ENCODE results near the gene MEGF8.

The MEGF8 gene

GRCh38 chr19:42355896-42356295 is 30.5 kb downstream of the MEGF8 start:
- Mint-ChIP-seq H3K36me3 (peaks cover 43 to 51% of the 10 kb centered on the region in 2 donors), H3K27me3 (no peaks in the 10 kb centered on the region), H3K27ac (no peak overlapping the region), H3K4me3 (no peak overlapping the region), H3K4me1 (peaks cover 0 to 4% of the 10 kb centered on the region in 2 donors), H3K9me3 (no peaks in the 10 kb centered on the region)
- ATAC-seq (replicated peaks) (no peak), DNase-seq (no peak)

- H3K4me1 Mint-ChIP-seq, result peaks cover 4 to 5% of the 10 kb centered on the region in 2 donors
- H3K9me3 Mint-ChIP-seq, result no peaks in the 10 kb centered on the region
- DNase-seq, result no peak
- H3K27ac Mint-ChIP-seq, result no peak overlapping the region
- peaks cover 47 to 58% of the 10 kb centered on the region in 2 donors for H3K36me3 Mint-ChIP-seq
- ATAC-seq (replicated peaks), result no peak
- no peaks in the 10 kb centered on the region for H3K27me3 Mint-ChIP-seq
- no peak overlapping the region for H3K4me3 Mint-ChIP-seq
Observed at GRCh38 chr19:42356686-42357085, 31.3 kb downstream of the MEGF8 start.

GRCh38 chr19:42357290-42357689 is 31.9 kb downstream of the MEGF8 start:
- H3K27ac Mint-ChIP-seq, result no peak overlapping the region
- ATAC-seq (replicated peaks), result no peak
- H3K36me3 Mint-ChIP-seq, result peaks cover 43 to 59% of the 10 kb centered on the region in 2 donors
- H3K4me3 Mint-ChIP-seq, result no peak overlapping the region
- no peaks in the 10 kb centered on the region for H3K27me3 Mint-ChIP-seq
- H3K4me1 Mint-ChIP-seq, result peaks cover 4 to 7% of the 10 kb centered on the region in 2 donors
- H3K9me3 Mint-ChIP-seq, result no peaks in the 10 kb centered on the region
- DNase-seq, result no peak

DNA sequence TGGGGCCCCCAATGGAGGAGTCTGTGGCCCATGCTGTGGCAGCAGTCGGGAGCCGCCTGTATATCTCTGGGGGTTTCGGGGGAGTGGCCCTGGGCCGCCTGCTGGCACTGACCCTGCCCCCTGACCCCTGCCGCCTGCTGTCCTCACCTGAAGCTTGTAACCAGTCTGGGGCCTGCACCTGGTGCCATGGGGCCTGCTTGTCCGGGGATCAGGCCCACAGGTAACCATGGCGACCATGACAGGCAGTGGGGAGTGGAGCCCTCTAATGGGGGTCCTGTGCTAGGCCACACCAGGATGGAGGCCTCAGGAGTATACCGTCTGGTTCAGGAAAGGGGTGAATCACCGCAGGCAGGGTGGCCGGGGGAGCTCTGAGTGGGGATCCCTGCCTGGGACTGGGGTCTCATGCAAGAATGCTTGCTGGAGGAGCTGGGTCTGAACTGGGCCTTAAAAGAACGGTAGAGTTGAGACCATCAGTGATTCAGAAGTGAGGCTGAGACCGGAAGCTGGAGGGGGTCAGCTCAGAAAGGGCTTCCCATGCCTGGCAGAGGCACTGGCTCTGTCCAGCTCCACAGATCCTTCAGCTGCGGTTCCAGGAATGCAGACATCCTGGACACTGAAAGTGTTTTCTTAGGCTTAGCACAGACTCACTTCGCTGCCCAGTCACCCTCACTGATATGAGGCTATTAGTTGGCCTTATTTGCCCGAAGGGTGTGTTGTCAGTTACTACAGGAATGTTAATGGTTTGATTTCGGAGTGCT is 35.5 kb downstream of the MEGF8 start:
- Mint-ChIP-seq H3K27me3 (no peaks in the 10 kb centered on the region), H3K4me3 (no peak overlapping the region), H3K9me3 (peaks cover 8 to 15% of the 10 kb centered on the region in 2 donors), H3K36me3 (peaks cover 49 to 70% of the 10 kb centered on the region in 2 donors), H3K4me1 (peaks cover 23 to 34% of the 10 kb centered on the region in 2 donors), H3K27ac (peak overlapping the region; percentile 38)
- DNase-seq (no peak), ATAC-seq (replicated peaks) (no peak)

- DNase-seq (no peak), ATAC-seq (replicated peaks) (no peak)
- Mint-ChIP-seq H3K9me3 (peaks cover 8 to 15% of the 10 kb centered on the region in 2 donors), H3K27ac (peak overlapping the region; percentile 53), H3K4me1 (peaks cover 26 to 39% of the 10 kb centered on the region in 2 donors), H3K36me3 (peaks cover 47 to 67% of the 10 kb centered on the region in 2 donors), H3K27me3 (no peaks in the 10 kb centered on the region), H3K4me3 (no peak overlapping the region)
Observed at GRCh38 chr19:42361545-42361910, 36.1 kb downstream of the MEGF8 start.

GRCh38 chr19:42362342-42362741 is 36.9 kb downstream of the MEGF8 start:
- H3K36me3 Mint-ChIP-seq, result peaks cover 45 to 65% of the 10 kb centered on the region in 2 donors
- peak overlapping the region; percentile 9 for H3K27ac Mint-ChIP-seq
- DNase-seq (no peak), ATAC-seq (replicated peaks) (no peak)
- H3K4me1 Mint-ChIP-seq, result peaks cover 26 to 42% of the 10 kb centered on the region in 2 donors
- H3K9me3 Mint-ChIP-seq, result peaks cover 8 to 15% of the 10 kb centered on the region in 2 donors
- H3K27me3 Mint-ChIP-seq, result no peaks in the 10 kb centered on the region
- no peak overlapping the region for H3K4me3 Mint-ChIP-seq

GRCh38 chr19:42362891-42363440 is 37.5 kb downstream of the MEGF8 start:
- no peak for DNase-seq
- Mint-ChIP-seq H3K36me3 (peaks cover 42 to 65% of the 10 kb centered on the region in 2 donors), H3K4me1 (peaks cover 31 to 42% of the 10 kb centered on the region in 2 donors), H3K4me3 (no peak overlapping the region), H3K27ac (peak overlapping the region; percentile 73), H3K27me3 (no peaks in the 10 kb centered on the region), H3K9me3 (peaks cover 8 to 15% of the 10 kb centered on the region in 2 donors)
- ATAC-seq (replicated peaks), result no peak

GRCh38 chr19:42363614-42364346 is 38.3 kb downstream of the MEGF8 start:
- peak overlapping the region in 1 of 2 donors; percentile 9 for H3K4me3 Mint-ChIP-seq
- peaks cover 31 to 47% of the 10 kb centered on the region in 2 donors for H3K4me1 Mint-ChIP-seq
- H3K9me3 Mint-ChIP-seq, result peaks cover 8 to 15% of the 10 kb centered on the region in 2 donors
- no peaks in the 10 kb centered on the region for H3K27me3 Mint-ChIP-seq
- no peak for DNase-seq
- peak; percentile 61 to 74 for ATAC-seq (replicated peaks)
- peak overlapping the region; percentile 73 for H3K27ac Mint-ChIP-seq
- H3K36me3 Mint-ChIP-seq, result peaks cover 35 to 63% of the 10 kb centered on the region in 2 donors

DNA sequence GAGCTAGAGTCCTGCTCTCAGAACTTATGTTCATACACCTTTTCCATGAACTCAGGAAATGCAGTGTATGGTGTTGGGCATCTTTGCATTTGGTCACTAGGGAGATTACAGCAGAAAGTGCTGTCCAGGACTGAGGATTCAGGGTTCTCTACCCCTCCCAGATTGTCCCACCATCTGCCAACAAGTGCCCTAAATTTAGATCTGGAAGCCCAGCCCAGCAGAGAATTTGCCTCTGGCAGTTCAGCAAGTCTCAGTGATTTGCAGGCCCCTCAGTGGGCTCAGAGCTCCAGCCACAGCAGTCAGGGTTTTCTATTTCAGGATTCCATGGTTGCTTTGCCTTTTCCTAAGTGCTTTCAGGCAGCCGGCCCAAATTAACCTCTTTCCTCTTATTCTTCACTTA is 41.2 kb downstream of the MEGF8 start:
- peaks cover 8 to 15% of the 10 kb centered on the region in 2 donors for H3K9me3 Mint-ChIP-seq
- no peak for ATAC-seq (replicated peaks)
- peaks cover 26 to 59% of the 10 kb centered on the region in 2 donors for H3K36me3 Mint-ChIP-seq
- peak overlapping the region; percentile 47 for H3K27ac Mint-ChIP-seq
- H3K4me1 Mint-ChIP-seq, result peaks cover 42 to 66% of the 10 kb centered on the region in 2 donors
- no peaks in the 10 kb centered on the region for H3K27me3 Mint-ChIP-seq
- no peak for DNase-seq
- no peak overlapping the region for H3K4me3 Mint-ChIP-seq

GRCh38 chr19:42367929-42368328 is 42.5 kb downstream of the MEGF8 start:
- peaks cover 47 to 75% of the 10 kb centered on the region in 2 donors for H3K4me1 Mint-ChIP-seq
- no peak overlapping the region for H3K4me3 Mint-ChIP-seq
- H3K9me3 Mint-ChIP-seq, result peaks cover 8 to 15% of the 10 kb centered on the region in 2 donors
- peak overlapping the region; percentile 2 for H3K27ac Mint-ChIP-seq
- DNase-seq (no peak), ATAC-seq (replicated peaks) (no peak)
- H3K36me3 Mint-ChIP-seq, result peaks cover 24 to 50% of the 10 kb centered on the region in 2 donors
- no peaks in the 10 kb centered on the region for H3K27me3 Mint-ChIP-seq

DNA sequence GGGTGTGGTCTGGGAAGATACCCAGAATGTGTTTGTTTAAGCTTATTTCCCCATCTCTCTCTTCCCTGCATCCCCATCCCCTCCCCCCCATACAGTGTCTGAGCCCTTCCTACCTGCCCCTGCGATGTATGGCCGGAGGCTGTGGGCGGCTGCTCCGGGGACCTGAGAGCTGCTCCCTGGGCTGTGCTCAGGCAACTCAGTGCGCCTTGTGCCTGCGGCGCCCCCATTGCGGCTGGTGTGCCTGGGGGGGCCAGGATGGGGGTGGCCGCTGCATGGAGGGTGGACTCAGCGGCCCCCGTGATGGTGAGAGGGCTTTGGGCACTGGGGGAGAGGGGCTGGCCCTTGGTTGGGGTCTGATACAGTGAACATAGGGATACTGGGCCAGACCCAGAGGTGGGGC is 42.9 kb downstream of the MEGF8 start:
- Mint-ChIP-seq H3K4me1 (peaks cover 43 to 71% of the 10 kb centered on the region in 2 donors), H3K4me3 (no peak overlapping the region), H3K27ac (no peak overlapping the region), H3K36me3 (peaks cover 20 to 45% of the 10 kb centered on the region in 2 donors), H3K27me3 (no peaks in the 10 kb centered on the region), H3K9me3 (peaks cover 8 to 13% of the 10 kb centered on the region in 2 donors)
- DNase-seq (no peak), ATAC-seq (replicated peaks) (no peak)

- H3K36me3 Mint-ChIP-seq, result peaks cover 16 to 41% of the 10 kb centered on the region in 2 donors
- H3K9me3 Mint-ChIP-seq, result peaks cover 6 to 9% of the 10 kb centered on the region in 2 donors
- H3K4me3 Mint-ChIP-seq, result no peak overlapping the region
- H3K27me3 Mint-ChIP-seq, result no peaks in the 10 kb centered on the region
- no peak overlapping the region for H3K27ac Mint-ChIP-seq
- ATAC-seq (replicated peaks), result no peak
- H3K4me1 Mint-ChIP-seq, result peaks cover 40 to 67% of the 10 kb centered on the region in 2 donors
- no peak for DNase-seq
Observed at GRCh38 chr19:42368765-42369164, 43.3 kb downstream of the MEGF8 start.

DNA sequence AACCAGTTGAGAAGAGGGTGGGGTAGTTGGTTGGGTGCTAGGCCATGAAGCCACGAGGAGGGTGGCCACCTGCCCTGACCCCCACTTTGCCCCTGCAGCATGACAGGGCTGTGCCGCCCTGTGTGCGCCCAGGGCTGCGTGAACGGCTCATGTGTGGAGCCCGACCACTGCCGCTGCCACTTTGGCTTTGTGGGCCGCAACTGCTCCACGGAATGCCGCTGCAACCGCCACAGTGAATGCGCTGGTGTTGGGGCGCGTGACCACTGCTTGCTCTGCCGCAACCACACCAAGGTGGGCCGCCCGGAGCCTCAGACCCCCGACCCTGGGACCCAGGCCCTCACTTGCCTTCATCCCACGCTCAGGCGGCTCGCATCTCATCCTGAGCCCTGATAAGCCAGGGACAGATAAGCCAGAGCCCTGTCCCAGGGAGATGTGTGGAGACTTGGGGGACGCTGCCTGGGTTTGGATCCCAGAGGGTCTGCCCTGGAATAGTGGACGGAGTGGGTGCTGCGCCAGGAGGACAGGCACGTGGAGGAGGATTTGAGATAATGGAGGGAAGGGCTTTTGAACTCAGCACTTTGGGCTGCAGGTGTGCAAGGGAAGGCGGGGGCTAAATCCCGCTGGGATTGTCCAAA is 44.1 kb downstream of the MEGF8 start:
- Mint-ChIP-seq H3K27ac (no peak overlapping the region), H3K27me3 (no peaks in the 10 kb centered on the region), H3K4me1 (peaks cover 33 to 60% of the 10 kb centered on the region in 2 donors)

GRCh38 chr19:42370068-42370520 is 44.7 kb downstream of the MEGF8 start:
- Mint-ChIP-seq H3K4me1 (peaks cover 27 to 54% of the 10 kb centered on the region in 2 donors), H3K4me3 (peak overlapping the region in 1 of 2 donors; percentile 10), H3K9me3 (peaks cover under 1 to 1% of the 10 kb centered on the region in 2 donors), H3K36me3 (peaks cover 13 to 37% of the 10 kb centered on the region in 2 donors), H3K27ac (peak overlapping the region; percentile 57), H3K27me3 (no peaks in the 10 kb centered on the region)
- no peak for DNase-seq
- no peak for ATAC-seq (replicated peaks)

More for the DNA sequence above, 44.1 kb downstream of the MEGF8 start:
- DNase-seq (no peak), ATAC-seq (replicated peaks) (no peak)
- no peak overlapping the region for H3K4me3 Mint-ChIP-seq
- peaks cover 1 to 3% of the 10 kb centered on the region in 2 donors for H3K9me3 Mint-ChIP-seq
- H3K36me3 Mint-ChIP-seq, result peaks cover 14 to 37% of the 10 kb centered on the region in 2 donors
